Measurements from ENCODE around the gene AP4M1.
A peak's percentile ranks its signal among the peaks of the same experiment; 100 is the strongest.
"Not testable (repeated sequence)": the region's sequence is repeated elsewhere in the genome, so short reads cannot be mapped to it uniquely, and the experiment has no call there.

Gene AP4M1

DNA sequence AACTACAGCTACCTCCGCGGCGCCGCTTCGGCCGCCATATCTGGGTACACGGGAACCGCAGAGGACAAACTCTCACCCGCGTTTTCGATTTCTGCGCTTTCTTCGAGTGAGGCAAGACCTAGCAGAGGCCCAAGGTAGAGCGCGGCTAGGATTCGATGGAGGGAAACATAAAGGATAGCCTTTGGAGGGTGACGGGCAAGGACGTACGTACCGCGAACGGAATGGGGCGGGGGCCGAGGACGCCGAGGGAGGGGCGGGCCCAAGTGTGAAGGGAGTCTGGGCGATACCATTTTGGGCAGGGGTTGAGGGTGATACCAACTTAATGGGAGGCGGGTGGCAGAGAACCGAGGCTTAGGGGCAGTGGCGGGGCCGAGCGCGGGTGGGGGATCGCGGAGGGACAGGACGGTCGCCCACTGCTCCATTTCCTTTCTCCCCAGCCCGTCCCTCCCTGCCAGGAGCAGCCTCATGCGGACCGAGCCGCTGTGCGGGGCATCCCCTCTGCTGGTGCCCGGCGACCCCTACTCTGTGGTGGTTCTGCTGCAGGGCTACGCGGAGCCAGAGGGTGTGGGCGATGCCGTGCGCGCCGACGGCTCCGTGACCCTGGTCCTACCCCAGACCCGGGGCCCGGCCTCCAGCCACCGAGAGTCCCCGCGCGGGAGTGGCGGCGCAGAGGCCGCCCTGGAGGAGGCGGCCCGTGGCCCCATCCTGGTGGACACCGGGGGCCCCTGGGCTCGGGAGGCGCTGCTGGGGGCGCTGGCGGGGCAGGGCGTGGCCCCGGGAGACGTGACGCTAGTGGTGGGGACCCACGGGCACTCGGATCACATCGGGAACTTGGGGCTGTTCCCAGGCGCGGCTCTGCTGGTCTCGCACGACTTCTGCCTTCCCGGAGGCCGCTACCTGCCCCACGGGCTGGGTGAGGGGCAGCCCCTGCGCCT lies 25.8 kb downstream of the AP4M1 start, which contains the start of gene MBLAC1:
MBLAC1 (plus strand) TSS at position 37 of the 935 bp plus-strand sequence; CDS start at position 466, 429 bp downstream.
- TF ChIP-seq EZH2 (IDR thresholded peaks at IDR 0.05; ENCODE audit: borderline replicate concordance, low read length) = no peak
- TF ChIP-seq, protein P1, sequence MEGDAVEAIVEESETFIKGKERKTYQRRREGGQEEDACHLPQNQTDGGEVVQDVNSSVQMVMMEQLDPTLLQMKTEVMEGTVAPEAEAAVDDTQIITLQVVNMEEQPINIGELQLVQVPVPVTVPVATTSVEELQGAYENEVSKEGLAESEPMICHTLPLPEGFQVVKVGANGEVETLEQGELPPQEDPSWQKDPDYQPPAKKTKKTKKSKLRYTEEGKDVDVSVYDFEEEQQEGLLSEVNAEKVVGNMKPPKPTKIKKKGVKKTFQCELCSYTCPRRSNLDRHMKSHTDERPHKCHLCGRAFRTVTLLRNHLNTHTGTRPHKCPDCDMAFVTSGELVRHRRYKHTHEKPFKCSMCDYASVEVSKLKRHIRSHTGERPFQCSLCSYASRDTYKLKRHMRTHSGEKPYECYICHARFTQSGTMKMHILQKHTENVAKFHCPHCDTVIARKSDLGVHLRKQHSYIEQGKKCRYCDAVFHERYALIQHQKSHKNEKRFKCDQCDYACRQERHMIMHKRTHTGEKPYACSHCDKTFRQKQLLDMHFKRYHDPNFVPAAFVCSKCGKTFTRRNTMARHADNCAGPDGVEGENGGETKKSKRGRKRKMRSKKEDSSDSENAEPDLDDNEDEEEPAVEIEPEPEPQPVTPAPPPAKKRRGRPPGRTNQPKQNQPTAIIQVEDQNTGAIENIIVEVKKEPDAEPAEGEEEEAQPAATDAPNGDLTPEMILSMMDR (IDR thresholded peaks at IDR 0.05; ENCODE audit: low read length) = no peak

DNA sequence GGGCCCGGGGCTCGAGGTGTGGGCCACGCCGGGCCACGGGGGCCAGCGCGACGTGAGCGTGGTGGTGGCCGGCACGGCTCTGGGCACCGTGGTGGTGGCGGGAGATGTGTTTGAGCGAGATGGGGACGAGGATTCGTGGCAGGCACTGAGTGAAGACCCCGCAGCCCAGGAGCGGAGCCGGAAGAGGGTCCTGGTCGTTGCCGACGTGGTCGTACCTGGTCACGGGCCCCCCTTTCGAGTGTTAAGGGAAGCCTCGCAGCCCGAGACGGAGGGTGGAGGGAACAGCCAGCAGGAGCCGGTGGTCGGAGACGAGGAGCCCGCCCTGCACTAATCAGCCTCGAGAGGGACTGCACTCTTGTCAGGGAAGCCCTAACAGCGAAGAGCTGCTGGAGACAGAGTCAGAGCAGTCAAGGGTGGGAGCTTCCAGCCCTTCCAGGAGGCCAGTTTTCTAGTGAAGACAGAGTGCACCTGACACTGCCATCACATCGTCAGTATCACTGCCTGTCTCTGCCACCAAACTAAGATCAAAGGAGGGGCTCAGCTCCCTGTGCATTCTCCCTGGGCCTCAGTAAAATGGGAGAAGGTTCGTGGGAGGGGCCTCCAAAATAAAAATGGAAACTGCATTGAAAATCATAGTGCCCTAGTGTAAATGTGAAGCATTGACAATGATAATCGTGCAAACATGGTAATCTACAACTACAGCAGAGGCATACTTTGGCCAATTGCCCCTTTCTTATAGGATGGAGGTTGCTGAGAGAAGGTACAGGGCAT lies 26.6 kb downstream of the AP4M1 start:
- Histone ChIP-seq H3K4me1 (ENCODE audit: insufficient read depth, low read length, severe bottlenecking) (peaks cover 32% of the 10 kb centered on the region), H3K9me2 (ENCODE audit: low read depth, low read length) (no peaks in the 10 kb centered on the region), H3K4me3 (ENCODE audit: low read depth, low read length, poor library complexity, severe bottlenecking) (peak overlapping the region; percentile 70), H3K4me2 (ENCODE audit: low read length) (peak overlapping the region; percentile 70), H3K27ac (ENCODE audit: low read depth, low read length, poor library complexity, severe bottlenecking) (no peak overlapping the region), H3K27me3 (ENCODE audit: insufficient read depth, low read length) (no peaks in the 10 kb centered on the region), H3F3A (ENCODE audit: insufficient read depth, low read length) (no peaks in the 10 kb centered on the region), H2AFZ (ENCODE audit: low read length) (no peak overlapping the region), H3K9me3 (ENCODE audit: low read length) (no peaks in the 10 kb centered on the region), H4K20me1 (ENCODE audit: insufficient read depth, low read length) (no peaks in the 10 kb centered on the region), H3K36me3 (ENCODE audit: insufficient read depth, low read length) (peaks cover 18% of the 10 kb centered on the region; the same call in 1 of the 2 replicates), H3K79me2 (ENCODE audit: insufficient read depth, low read length) (no peaks in the 10 kb centered on the region), H3K9ac (ENCODE audit: low read length) (peak overlapping the region; percentile 84)
- TF ChIP-seq EZH2 (IDR thresholded peaks at IDR 0.05; ENCODE audit: borderline replicate concordance, low read length) = no peak
- TF ChIP-seq, protein P1 (IDR thresholded peaks at IDR 0.05; ENCODE audit: low read length) = no peak

More for the DNA sequence above, 25.8 kb downstream of the AP4M1 start, which contains the start of gene MBLAC1:
- Histone ChIP-seq H4K20me1 (ENCODE audit: insufficient read depth, low read length) (no peaks in the 10 kb centered on the region), H3K9ac (ENCODE audit: low read length) (peak within 1 kb of the TSS; percentile 84), H3K27ac (ENCODE audit: low read depth, low read length, poor library complexity, severe bottlenecking) (peak within 1 kb of the TSS; percentile 94), H3F3A (ENCODE audit: insufficient read depth, low read length) (no peaks in the 10 kb centered on the region), H3K9me3 (ENCODE audit: low read length) (no peaks in the 10 kb centered on the region), H3K4me1 (ENCODE audit: insufficient read depth, low read length, severe bottlenecking) (peaks cover 39% of the 10 kb centered on the region), H3K9me2 (ENCODE audit: low read depth, low read length) (no peaks in the 10 kb centered on the region), H2AFZ (ENCODE audit: low read length) (no peak within 1 kb of the TSS), H3K4me3 (ENCODE audit: low read depth, low read length, poor library complexity, severe bottlenecking) (peak within 1 kb of the TSS; percentile 70), H3K27me3 (ENCODE audit: insufficient read depth, low read length) (no peaks in the 10 kb centered on the region), H3K36me3 (ENCODE audit: insufficient read depth, low read length) (peaks cover 18% of the 10 kb centered on the region; the same call in 1 of the 2 replicates), H3K4me2 (ENCODE audit: low read length) (peak within 1 kb of the TSS; percentile 70), H3K79me2 (ENCODE audit: insufficient read depth, low read length) (no peaks in the 10 kb centered on the region)

DNA sequence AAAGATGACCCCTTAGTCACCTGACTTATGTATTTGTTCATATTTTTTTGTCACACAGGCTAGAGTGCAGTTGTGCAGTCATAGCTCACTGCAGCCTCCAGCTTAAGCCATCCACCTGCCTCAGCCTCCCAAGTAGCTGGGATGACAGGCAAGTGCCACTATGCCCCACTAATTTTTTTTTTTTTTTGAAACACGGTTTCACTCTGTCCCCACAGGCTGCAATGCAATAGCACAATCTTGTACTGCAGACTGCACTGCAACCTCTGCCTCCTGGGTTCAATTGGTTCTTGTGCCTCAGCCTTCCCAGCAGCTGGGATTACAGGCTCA lies 27.2 kb downstream of the AP4M1 start:
- no peak overlapping the region for H3K4me3 ChIP-seq (ENCODE audit: low read depth, low read length, poor library complexity, severe bottlenecking)
- no peaks in the 10 kb centered on the region for H3K27me3 ChIP-seq (ENCODE audit: insufficient read depth, low read length)
- no peak overlapping the region; the same call in 1 of the 2 replicates for H3K9ac ChIP-seq (ENCODE audit: low read length)
- no peaks in the 10 kb centered on the region for H3F3A ChIP-seq (ENCODE audit: insufficient read depth, low read length)
- peaks cover 32% of the 10 kb centered on the region for H3K4me1 ChIP-seq (ENCODE audit: insufficient read depth, low read length, severe bottlenecking)
- peaks cover 18% of the 10 kb centered on the region; the same call in 1 of the 2 replicates for H3K36me3 ChIP-seq (ENCODE audit: insufficient read depth, low read length)
- H3K79me2 ChIP-seq (ENCODE audit: insufficient read depth, low read length) = no peaks in the 10 kb centered on the region
- H3K9me3 ChIP-seq (ENCODE audit: low read length) = no peaks in the 10 kb centered on the region
- H3K27ac ChIP-seq (ENCODE audit: low read depth, low read length, poor library complexity, severe bottlenecking) = no peak overlapping the region
- H4K20me1 ChIP-seq (ENCODE audit: insufficient read depth, low read length) = no peaks in the 10 kb centered on the region
- H3K4me2 ChIP-seq (ENCODE audit: low read length) = no peak overlapping the region
- TF ChIP-seq EZH2 (IDR thresholded peaks at IDR 0.05; ENCODE audit: borderline replicate concordance, low read length) = no peak
- H3K9me2 ChIP-seq (ENCODE audit: low read depth, low read length) = no peaks in the 10 kb centered on the region
- H2AFZ ChIP-seq (ENCODE audit: low read length) = no peak overlapping the region

DNA sequence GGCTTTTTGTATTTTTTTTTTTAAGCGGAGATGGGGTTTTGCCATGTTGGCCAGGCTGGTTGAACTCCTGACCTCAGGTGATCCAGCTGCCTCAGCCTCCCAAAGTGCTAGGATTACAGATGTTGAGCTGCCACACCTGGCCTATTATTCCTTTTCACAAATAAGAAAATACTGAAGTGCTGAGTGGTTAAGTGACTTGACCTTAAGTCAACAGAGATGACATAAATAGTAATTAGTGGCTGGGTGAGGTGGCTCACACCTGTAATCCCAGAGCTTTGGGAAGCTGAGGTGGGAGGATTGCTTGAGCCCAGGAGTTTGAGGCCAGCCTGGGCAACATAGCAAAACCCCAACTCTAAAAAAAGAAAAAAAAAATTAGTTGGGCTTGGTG lies 28.8 kb downstream of the AP4M1 start:
- H3K4me2 ChIP-seq (ENCODE audit: low read length); H3F3A ChIP-seq (ENCODE audit: insufficient read depth, low read length); H3K9me3 ChIP-seq (ENCODE audit: low read length); H2AFZ ChIP-seq (ENCODE audit: low read length); H3K36me3 ChIP-seq (ENCODE audit: insufficient read depth, low read length); H3K9ac ChIP-seq (ENCODE audit: low read length); H3K79me2 ChIP-seq (ENCODE audit: insufficient read depth, low read length); H3K27ac ChIP-seq (ENCODE audit: low read depth, low read length, poor library complexity, severe bottlenecking); H3K4me3 ChIP-seq (ENCODE audit: low read depth, low read length, poor library complexity, severe bottlenecking); H3K27me3 ChIP-seq (ENCODE audit: insufficient read depth, low read length); H4K20me1 ChIP-seq (ENCODE audit: insufficient read depth, low read length); H3K9me2 ChIP-seq (ENCODE audit: low read depth, low read length): not testable (repeated sequence)
- H3K4me1 ChIP-seq (ENCODE audit: insufficient read depth, low read length, severe bottlenecking) = peaks cover 24% of the 10 kb centered on the region
